HG02798 (cell line): ENCODE results near the gene CSNK2A1.
A peak's percentile ranks its signal among the peaks of the same experiment; 100 is the strongest.

ENCODE experiments used
- ATAC-seq: cut with Tn5 transposase; IDR thresholded peaks from one replicate; pipeline ENCODE4 v1.9.1; 2021; ENCODE audit warnings: mild to moderate bottlenecking; ENCODE audit not compliant: unreplicated experiment, poor library complexity

Gene CSNK2A1

DNA sequence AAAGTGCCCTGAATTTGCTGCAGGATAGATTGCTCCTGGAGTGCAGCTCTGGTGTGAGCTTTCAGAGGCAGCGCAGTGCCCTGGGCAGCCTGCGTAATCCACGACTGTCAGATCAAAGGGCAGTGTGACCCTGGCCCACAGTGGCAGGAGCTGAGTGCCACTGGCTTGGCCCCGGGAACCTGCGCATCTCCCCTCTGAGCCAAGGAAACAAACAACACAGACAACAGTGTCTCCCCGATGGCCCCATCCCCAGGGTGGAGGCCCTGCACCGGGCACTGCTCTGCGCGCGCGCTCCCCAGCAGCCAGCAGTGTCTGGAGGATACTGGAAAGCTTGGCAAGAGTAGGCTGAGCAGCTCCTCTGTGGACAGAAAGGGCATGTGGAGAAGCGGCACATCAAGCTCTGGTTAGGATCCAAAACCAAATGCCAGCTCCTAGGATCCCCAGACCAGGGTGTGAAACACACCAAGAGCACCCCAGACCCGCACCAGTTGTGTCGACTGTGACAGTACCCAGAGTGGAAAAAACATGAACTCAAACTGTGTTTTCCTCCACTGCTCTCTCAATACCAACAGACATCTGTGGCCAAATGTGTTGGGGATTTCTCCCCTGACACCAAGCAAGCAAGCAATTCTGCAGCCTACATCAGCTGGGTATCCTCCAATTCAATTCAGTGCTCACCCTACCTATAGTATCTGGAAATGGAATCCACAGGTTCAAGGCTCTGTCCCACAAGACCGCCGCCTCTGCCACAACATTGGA, 108.8 kb downstream of the CSNK2A1 start:
- ATAC-seq = no peak

- ATAC-seq = no peak
Measured at GRCh38 chr20:434221-434620, 109.4 kb downstream of the CSNK2A1 start.

DNA sequence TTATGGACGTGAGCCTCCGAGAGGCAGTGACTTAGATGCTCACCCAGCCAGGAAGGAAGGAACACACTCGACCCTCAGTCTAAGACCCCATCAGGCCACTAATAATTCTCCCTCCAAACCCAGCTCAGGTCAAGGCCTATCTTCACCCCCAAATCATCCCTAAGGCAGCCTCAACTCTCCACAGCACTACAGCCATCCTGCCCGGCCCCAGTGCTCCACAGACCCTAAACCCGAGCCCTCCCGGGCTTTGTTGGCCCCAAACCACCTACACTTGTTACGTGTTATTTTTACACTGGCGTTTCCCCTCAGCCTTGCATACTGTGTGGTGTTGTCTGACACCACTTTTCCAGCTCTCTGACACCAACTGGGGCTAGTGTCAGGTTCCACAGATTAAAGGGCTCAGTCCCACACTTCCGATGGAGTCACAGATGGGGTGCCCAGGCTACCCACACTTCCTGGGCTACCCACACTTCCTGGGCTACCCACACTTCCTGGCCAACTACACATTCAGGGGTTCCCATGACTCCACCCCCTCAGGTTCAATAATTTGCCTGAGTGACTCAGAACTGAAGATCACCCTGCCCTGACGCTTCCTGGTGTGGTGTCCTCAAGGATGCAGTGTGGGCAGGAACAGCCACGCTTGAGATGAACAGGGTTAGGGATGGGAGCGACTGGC, 110.2 kb downstream of the CSNK2A1 start:
- ATAC-seq = peak; percentile 76

GRCh38 chr20:432677-433299, 110.8 kb downstream of the CSNK2A1 start:
- ATAC-seq = no peak

GRCh38 chr20:432208-432607, 111.4 kb downstream of the CSNK2A1 start:
- no peak for ATAC-seq

- ATAC-seq = no peak
Measured at GRCh38 chr20:431012-431904, 112.3 kb downstream of the CSNK2A1 start.

DNA sequence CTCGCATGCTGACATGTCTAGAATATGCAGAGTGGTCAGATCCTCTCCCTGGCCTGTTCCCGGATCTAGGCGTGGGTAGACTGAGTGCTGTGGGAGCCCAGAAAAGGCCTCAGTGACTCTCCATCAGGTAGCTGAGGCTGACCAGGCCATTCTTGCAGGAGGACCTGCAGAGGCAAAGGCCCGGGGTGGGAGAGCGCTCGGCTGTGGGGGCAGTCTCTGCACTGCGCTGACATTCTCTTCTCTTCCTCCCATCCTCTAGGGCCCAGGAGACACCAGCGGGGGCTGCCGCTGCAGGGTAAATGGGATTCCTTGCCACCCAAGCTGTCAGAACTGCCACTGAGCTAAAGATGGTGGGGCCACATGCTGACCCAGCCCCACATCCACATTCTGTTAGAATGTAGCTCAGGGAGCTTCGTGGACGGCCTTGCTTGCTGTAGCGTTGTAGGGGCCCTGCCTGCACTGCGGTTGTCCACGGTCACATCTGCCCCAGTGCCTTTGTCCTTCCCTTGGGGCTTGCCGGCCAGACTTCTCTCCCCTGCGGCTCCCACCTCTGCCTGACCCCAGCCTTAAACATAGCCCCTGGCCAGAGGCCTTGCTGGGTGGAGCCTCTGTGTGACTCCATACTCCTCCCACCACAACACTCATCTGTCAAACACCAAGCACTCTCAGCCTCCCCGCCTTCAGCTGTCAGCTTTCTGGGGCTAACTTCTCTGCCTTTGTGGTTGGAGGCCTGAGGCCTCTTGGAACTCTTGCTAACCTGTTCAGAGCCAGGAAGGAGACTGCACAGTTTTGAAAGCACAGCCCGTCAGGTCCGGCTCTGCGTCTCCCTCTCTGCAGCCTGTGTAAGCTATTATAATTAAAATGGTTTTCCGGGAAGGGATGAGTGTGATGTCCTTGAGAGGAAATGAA, 113.2 kb downstream of the CSNK2A1 start:
- ATAC-seq = no peak

GRCh38 chr20:428658-429200, 114.9 kb downstream of the CSNK2A1 start:
- ATAC-seq = no peak

GRCh38 chr20:427849-428657, 115.5 kb downstream of the CSNK2A1 start:
- ATAC-seq = no peak

- no peak for ATAC-seq
Measured at GRCh38 chr20:427401-427800, 116.2 kb downstream of the CSNK2A1 start.

DNA sequence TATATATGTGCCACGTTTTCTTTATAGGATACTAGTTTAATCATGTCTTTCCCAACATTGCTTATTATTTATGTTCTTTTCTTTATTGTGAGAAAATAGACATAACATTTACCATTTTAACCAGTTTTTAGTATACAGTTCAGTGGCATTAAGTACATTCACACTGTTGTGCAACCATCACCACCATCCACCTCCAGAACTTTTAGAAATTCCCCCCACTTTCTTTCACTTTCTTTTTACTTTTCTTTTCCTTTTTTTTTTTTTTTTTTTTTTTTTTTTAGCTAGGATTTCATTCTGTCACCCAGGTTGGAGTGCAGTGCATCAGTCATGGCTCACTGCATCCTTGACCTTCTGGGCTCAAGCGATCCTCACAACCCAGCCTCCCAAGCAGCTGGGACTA, 117.0 kb downstream of the CSNK2A1 start:
- ATAC-seq = no peak
